ENCODE data around the gene COL26A1.

GRCh38 chr7:101539784-101540183 lies 177.1 kb downstream of the COL26A1 start:
- TF ChIP-seq TAF1 (IDR thresholded peaks at IDR 0.05; ENCODE audit: borderline replicate concordance, insufficient read depth, low read length) (no peak), POLR2AphosphoS5 (IDR thresholded peaks at IDR 0.05; ENCODE audit: low read depth, low read length) (no peak), SIN3A (IDR thresholded peaks at IDR 0.05; ENCODE audit: borderline replicate concordance, insufficient read depth, low read length) (no peak), REST (IDR thresholded peaks at IDR 0.05; ENCODE audit: insufficient read depth in 1 of 2, low read depth in 2 of 2, low read length in 2 of 2) (no peak)

Data from PFSK-1 (cell line).